Stomach (tissue), 9 donors: ENCODE data around the gene ARL13B. TPM values are rescaled to one million over a fixed set of nuclear protein-coding genes. Genes with fewer than 3 reads are reported as not detected.
"Not testable (repeated sequence)": the region's sequence is repeated elsewhere in the genome, so short reads cannot be mapped to it uniquely, and the experiment has no call there.

Experiments used
- DNase-seq, 2 donors: peaks; one replicate each; pipeline versions ENCODE4 v3.0.0 to v3.0.0-alpha.2; 2013 to 2019
- H3K27ac ChIP-seq, 5 donors: fragments of 200-600 bp in 4 of 5; sonication (generic) in 4 of 5; one replicate each; pipeline ENCODE4 v1.5.1; 2013 to 2019; ENCODE audit warnings: mild to moderate bottlenecking in 1 of 5, moderate library complexity in 1 of 5
- H3K27me3 ChIP-seq, 3 donors: fragments of 200-600 bp; sonication (generic); one replicate each; pipeline ENCODE4 v1.5.1; 2017 to 2019; ENCODE audit warnings: mixed run types in 1 of 3
- H3K36me3 ChIP-seq, 4 donors: fragments of 200-600 bp; sonication (generic); 1 replicate in 3 of 4; 2 replicates in 1 of 4; pipeline ENCODE4 v1.5.1; 2016 to 2019
- H3K4me1 ChIP-seq, 4 donors: fragments of 200-600 bp; sonication (generic); one replicate each; pipeline ENCODE4 v1.5.1; 2016 to 2019
- H3K4me3 ChIP-seq, 4 donors: fragments of 200-600 bp; sonication (generic) in 3 of 4; one replicate each; pipeline ENCODE4 v1.5.1; 2016 to 2019; ENCODE audit warnings: mild to moderate bottlenecking in 1 of 4
- H3K9me3 ChIP-seq, 4 donors: fragments of 200-600 bp; sonication (generic); one replicate each; pipeline ENCODE4 v1.5.1; 2016 to 2019
- CTCF ChIP-seq, 7 experiments: fragments of 450-650 bp in 4 of 7; fragments of 200-600 bp in 3 of 7; sonication (generic) in 3 of 7; IDR thresholded peaks; one replicate each; pipeline ENCODE4 v1.5.1; 2016 to 2019; ENCODE audit warnings: antibody characterized with exemption in 7 of 7, control low read depth in 2 of 7, mild to moderate bottlenecking in 1 of 7
- EP300 ChIP-seq: sonication (generic); formaldehyde crosslinking; IDR thresholded peaks from one replicate; pipeline ENCODE4 v1.6.1; 2017; ENCODE audit warnings: antibody characterized with exemption
- POLR2A ChIP-seq, 4 donors: fragments of 450-650 bp; IDR thresholded peaks; one replicate each; pipeline ENCODE4 v1.6.1; 2016; ENCODE audit warnings: antibody characterized with exemption in 4 of 4, control low read depth in 2 of 4, mild to moderate bottlenecking in 1 of 4, moderate library complexity in 1 of 4
- POLR2AphosphoS5 ChIP-seq, 3 donors: sonication (generic); formaldehyde crosslinking; IDR thresholded peaks; one replicate each; pipeline ENCODE4 v1.6.1; 2016; ENCODE audit warnings: antibody characterized with exemption in 3 of 3
- WGBS, 5 donors: extraction: QIAGEN DNeasy Blood & Tissue Kit in 3 of 5; methylation state at CpG; one replicate each; pipeline versions ENCODE4 v1.1.5 to v1.1.7; 2013 to 2018; 5-methylcytosine and 5-hydroxymethylcytosine counted together
- intact Hi-C: fragments of 100-400 bp; cut with DNase I; formaldehyde crosslinking; loops from one replicate; pipeline ENCODE4 v1.15.1; 2023; ENCODE audit warnings: low total_unique reads
- polyA plus RNA-seq, 3 donors: library from polyadenylated mRNA; stranded (reverse); fragments of 200-250 nt; gene quantifications; one replicate each; pipeline ENCODE4 v1.2.3, GENCODE V29; 2013
- total RNA-seq, 5 donors: library from RNA; depleted of rRNA; stranded (reverse); fragments of >200 nt; gene quantifications; one replicate each; pipeline versions ENCODE4 v1.1.0 to v1.2.3, GENCODE V29; 2014 to 2016
- donor health status: healthy with polysubstance abuse.
- donor health status: Bipolar disorder and iron deficiency.
- donor health status: healthy.

The ARL13B gene
- total and polyA plus RNA-seq, 8 donors = 0.45 to 23.2 (median 4.1) TPM

- H3K9me3 ChIP-seq = no peaks in the 10 kb centered on the region
- DNase-seq = no peak
- H3K4me3 ChIP-seq = no peak overlapping the region
- whole genome bisulfite sequencing, 5 donors = 93 to 98% (median 94%) methylated on average over 6 of the region's 6 CpGs
- H3K36me3 ChIP-seq = peaks cover 0 to 32% (median 21%) of the 10 kb centered on the region in 4 donors
- no peak overlapping the region for H3K27ac ChIP-seq
- H3K27me3 ChIP-seq = no peaks in the 10 kb centered on the region
- TF ChIP-seq POLR2AphosphoS5 (IDR thresholded peaks at IDR 0.05) = no peak
- TF ChIP-seq POLR2A (IDR thresholded peaks at IDR 0.05) = no peak
- no peak for TF ChIP-seq CTCF (IDR thresholded peaks at IDR 0.05)
- no peak for TF ChIP-seq EP300
- intact Hi-C loops = loop anchor here (5.0 kb wide), 1 partner anchor 73 kb away; no protein-coding TSS in a partner anchor
- H3K4me1 ChIP-seq = peaks cover 0 to 45% (median 21%) of the 10 kb centered on the region in 4 donors
Measured at GRCh38 chr3:94070341-94070911, 90.5 kb downstream of the ARL13B start.

GRCh38 chr3:94071713-94072284, 91.8 kb downstream of the ARL13B start:
- intact Hi-C loops = loop anchor here (5.0 kb wide), 1 partner anchor 74 kb away; no protein-coding TSS in a partner anchor

GRCh38 chr3:94076055-94076454, 96.1 kb downstream of the ARL13B start:
- no peak for DNase-seq
- H3K36me3 ChIP-seq = peaks cover 0 to 34% (median 29%) of the 10 kb centered on the region in 4 donors
- intact Hi-C loops = no loop called here
- H3K27ac ChIP-seq = no peak overlapping the region
- H3K9me3 ChIP-seq = no peaks in the 10 kb centered on the region
- H3K4me1 ChIP-seq = peaks cover 6 to 17% (median 12%) of the 10 kb centered on the region in 4 donors
- WGBS, 5 donors = 82 to 93% (median 90%) methylated on average over 3 of the region's 3 CpGs
- no peaks in the 10 kb centered on the region for H3K27me3 ChIP-seq
- TF ChIP-seq POLR2A (IDR thresholded peaks at IDR 0.05) = no peak
- TF ChIP-seq CTCF (IDR thresholded peaks at IDR 0.05) = no peak
- no peak for TF ChIP-seq EP300
- TF ChIP-seq POLR2AphosphoS5 (IDR thresholded peaks at IDR 0.05) = no peak
- no peak overlapping the region for H3K4me3 ChIP-seq

More at GRCh38 chr3:94071713-94072284, 91.8 kb downstream of the ARL13B start:
- H3K4me3 ChIP-seq = no peak overlapping the region
- H3K36me3 ChIP-seq = peaks cover 0 to 41% (median 28%) of the 10 kb centered on the region in 4 donors
- H3K9me3 ChIP-seq = no peaks in the 10 kb centered on the region
- TF ChIP-seq POLR2AphosphoS5 (IDR thresholded peaks at IDR 0.05) (no peak), POLR2A (IDR thresholded peaks at IDR 0.05) (no peak), EP300 (no peak), CTCF (IDR thresholded peaks at IDR 0.05) (no peak)
- H3K27ac ChIP-seq = no peak overlapping the region
- no peak for DNase-seq
- no peaks in the 10 kb centered on the region for H3K27me3 ChIP-seq
- WGBS, 5 donors = 78 to 94% (median 88%) methylated on average over 4 of the region's 4 CpGs
- H3K4me1 ChIP-seq = peaks cover 0 to 31% (median 14%) of the 10 kb centered on the region in 4 donors

- H3K9me3 ChIP-seq, H3K4me3 ChIP-seq, H3K27me3 ChIP-seq, intact Hi-C loops, H3K27ac ChIP-seq: not testable (repeated sequence)
- 61 to 80% (median 74%) methylated on average over 4 to 5 of the region's 5 CpGs for WGBS, 5 donors
- Histone ChIP-seq H3K36me3 (peaks cover 7 to 39% (median 31%) of the 10 kb centered on the region in 4 donors), H3K4me1 (peaks cover 10 to 30% (median 19%) of the 10 kb centered on the region in 4 donors)
- DNase-seq = peak in 1 of 2 donors; percentile 39
Measured at GRCh38 chr3:94080552-94080951, 100.6 kb downstream of the ARL13B start.

GRCh38 chr3:94081884-94082283, 101.9 kb downstream of the ARL13B start:
- H3K4me3 ChIP-seq = no peak overlapping the region
- no peaks in the 10 kb centered on the region for H3K9me3 ChIP-seq

More at GRCh38 chr3:94081884-94082283, 101.9 kb downstream of the ARL13B start:
- intact Hi-C loops = no loop called here
- no peak overlapping the region for H3K27ac ChIP-seq
- WGBS, 5 donors = 68 to 82% (median 77%) methylated on average over 5 of the region's 5 CpGs
- H3K4me1 ChIP-seq = peaks cover 10 to 30% (median 19%) of the 10 kb centered on the region in 4 donors
- TF ChIP-seq POLR2A (IDR thresholded peaks at IDR 0.05) = no peak
- no peak for TF ChIP-seq CTCF (IDR thresholded peaks at IDR 0.05)
- no peak for TF ChIP-seq EP300
- TF ChIP-seq POLR2AphosphoS5 (IDR thresholded peaks at IDR 0.05) = no peak
- peaks cover 8 to 39% (median 31%) of the 10 kb centered on the region in 4 donors for H3K36me3 ChIP-seq
- no peaks in the 10 kb centered on the region for H3K27me3 ChIP-seq
- DNase-seq = no peak
